Kidney (tissue), 14 donors: ENCODE data around the gene MINDY2. TPM values are rescaled to one million over a fixed set of nuclear protein-coding genes. Genes with fewer than 3 reads are reported as not detected.

Experiments
- DNase-seq, 5 donors: peaks; one replicate each; pipeline ENCODE4 v3.0.0-alpha.2; 2013 to 2020
- FAIRE-seq: peaks from 2 replicates; lab custom pipeline; 2012; peaks lifted over from hg19 to GRCh38; lab: Jason Lieb, UNC
- H3K27ac ChIP-seq, 2 donors: one replicate each; pipeline ENCODE4 v1.7.0; 2013; ENCODE audit warnings: low read depth in 2 of 2, low read length in 2 of 2, inconsistent platforms in 1 of 2
- H3K27me3 ChIP-seq: one replicate; pipeline ENCODE4 v1.7.1; 2013; ENCODE audit warnings: low read length, inconsistent platforms; ENCODE audit not compliant: control insufficient read depth, insufficient read depth
- H3K36me3 ChIP-seq, 3 donors: one replicate each; pipeline versions ENCODE4 v1.7.0 to v1.7.1; 2013; ENCODE audit warnings: low read length in 3 of 3, control low read depth in 1 of 3, inconsistent platforms in 1 of 3; ENCODE audit not compliant: insufficient read depth in 3 of 3, control insufficient read depth in 2 of 3
- H3K4me1 ChIP-seq, 3 donors: one replicate each; pipeline versions ENCODE4 v1.7.0 to v1.7.1; 2013; ENCODE audit warnings: low read length in 3 of 3, inconsistent platforms in 1 of 3, low read depth in 1 of 3; ENCODE audit not compliant: control insufficient read depth in 2 of 3, insufficient read depth in 2 of 3
- H3K4me3 ChIP-seq, 3 donors: one replicate each; pipeline versions ENCODE4 v1.7.0 to v1.8.1; 2013; ENCODE audit warnings: low read length in 3 of 3, control low read depth in 1 of 3, inconsistent platforms in 1 of 3
- H3K9ac ChIP-seq, 3 donors: one replicate each; pipeline versions ENCODE4 v1.7.0 to v1.7.1; 2013; ENCODE audit warnings: low read length in 3 of 3, control low read depth in 1 of 3, inconsistent platforms in 1 of 3
- H3K9me3 ChIP-seq, 3 donors: one replicate each; pipeline versions ENCODE4 v1.7.0 to v1.7.1; 2013; ENCODE audit warnings: low read length in 3 of 3, control low read depth in 1 of 3, inconsistent platforms in 1 of 3; ENCODE audit not compliant: control insufficient read depth in 2 of 3, insufficient read depth in 1 of 3
- intact Hi-C: fragments of 100-400 bp; cut with DNase I; formaldehyde crosslinking; loops from one replicate; pipeline ENCODE4 v1.11.1; 2022
- polyA plus RNA-seq: library from polyadenylated mRNA; stranded (reverse); fragments of 350-450 nt; fragmentation: Illumina TruSeq; extraction: RNeasy Lipid Tissue Mini Kit (QIAGEN cat#74804); gene quantifications from one replicate; pipeline ENCODE4 v1.2.3, GENCODE V29; 2014; ENCODE audit warnings: low read depth, low replicate concordance; ENCODE audit not compliant: insufficient read depth
- total RNA-seq: library from RNA; stranded (reverse); fragmentation: NEBNext Ultra II Directional; extraction: Animal tissue kit (Norgen Biotek cat#: 25700); gene quantifications from one replicate; pipeline ENCODE4 v1.2.1, GENCODE V29; 2021
- TF ChIP-seq, protein P1 (sequence below): IDR thresholded peaks from 3 replicates; pipeline ENCODE4 v1.5.1; 2012; ENCODE audit warnings: mild to moderate bottlenecking, moderate library complexity, borderline replicate concordance; ENCODE audit not compliant: insufficient read depth; ENCODE audit errors: extremely low read depth
- donor health status: control.
- donor health status: control.
- donor health status: control.
- donor health status: control.
- donor health status: control.
- donor health status: DM: yes; HTN: yes; CAD: no.
- donor health status: Normal renal cell carcinoma (clear cell type).

The MINDY2 gene
- total and polyA plus RNA-seq, 2 donors from 2014 or later: 5.1 to 31.7 TPM

GRCh38 chr15:58867926-58868325 lies 96.8 kb downstream of the MINDY2 start:
- no peak overlapping the region for H3K27ac ChIP-seq
- no peaks in the 10 kb centered on the region for H3K27me3 ChIP-seq
- no peaks in the 10 kb centered on the region for H3K36me3 ChIP-seq
- FAIRE-seq: no peak
- DNase-seq: no peak
- intact Hi-C loops: no loop called here
- TF ChIP-seq, protein P1, sequence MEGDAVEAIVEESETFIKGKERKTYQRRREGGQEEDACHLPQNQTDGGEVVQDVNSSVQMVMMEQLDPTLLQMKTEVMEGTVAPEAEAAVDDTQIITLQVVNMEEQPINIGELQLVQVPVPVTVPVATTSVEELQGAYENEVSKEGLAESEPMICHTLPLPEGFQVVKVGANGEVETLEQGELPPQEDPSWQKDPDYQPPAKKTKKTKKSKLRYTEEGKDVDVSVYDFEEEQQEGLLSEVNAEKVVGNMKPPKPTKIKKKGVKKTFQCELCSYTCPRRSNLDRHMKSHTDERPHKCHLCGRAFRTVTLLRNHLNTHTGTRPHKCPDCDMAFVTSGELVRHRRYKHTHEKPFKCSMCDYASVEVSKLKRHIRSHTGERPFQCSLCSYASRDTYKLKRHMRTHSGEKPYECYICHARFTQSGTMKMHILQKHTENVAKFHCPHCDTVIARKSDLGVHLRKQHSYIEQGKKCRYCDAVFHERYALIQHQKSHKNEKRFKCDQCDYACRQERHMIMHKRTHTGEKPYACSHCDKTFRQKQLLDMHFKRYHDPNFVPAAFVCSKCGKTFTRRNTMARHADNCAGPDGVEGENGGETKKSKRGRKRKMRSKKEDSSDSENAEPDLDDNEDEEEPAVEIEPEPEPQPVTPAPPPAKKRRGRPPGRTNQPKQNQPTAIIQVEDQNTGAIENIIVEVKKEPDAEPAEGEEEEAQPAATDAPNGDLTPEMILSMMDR: no peak
- peaks cover 0 to 4% (median 0%) of the 10 kb centered on the region in 3 donors for H3K4me1 ChIP-seq
- no peaks in the 10 kb centered on the region for H3K9me3 ChIP-seq
- H3K9ac ChIP-seq: no peak overlapping the region
- H3K4me3 ChIP-seq: no peak overlapping the region

DNA sequence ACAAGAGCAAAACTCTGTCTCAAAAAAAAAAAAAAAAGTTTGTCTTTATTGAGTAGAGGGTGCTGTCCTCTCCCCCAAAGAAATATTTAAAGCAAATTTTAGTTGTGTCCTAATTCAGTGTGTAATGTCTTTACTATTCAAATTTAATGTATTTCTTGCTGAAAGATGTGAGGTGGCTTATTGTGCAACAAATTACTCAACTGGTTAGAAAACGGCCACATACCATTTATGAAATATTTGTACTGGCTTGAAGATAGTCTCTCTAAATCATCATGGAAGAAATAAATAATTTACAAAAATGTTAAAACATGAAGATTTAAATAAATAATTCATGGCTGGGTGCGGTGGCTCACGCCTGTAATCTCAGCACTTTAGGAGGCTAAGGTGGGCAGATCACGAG lies 99.3 kb downstream of the MINDY2 start:
- FAIRE-seq (no peak), DNase-seq (no peak)
- no peaks in the 10 kb centered on the region for H3K9me3 ChIP-seq
- H3K27me3 ChIP-seq: no peaks in the 10 kb centered on the region
- no peak overlapping the region for H3K4me3 ChIP-seq
- intact Hi-C loops: no loop called here
- no peaks in the 10 kb centered on the region for H3K4me1 ChIP-seq
- no peaks in the 10 kb centered on the region for H3K36me3 ChIP-seq
- no peak overlapping the region for H3K9ac ChIP-seq
- H3K27ac ChIP-seq: no peak overlapping the region
- TF ChIP-seq, protein P1: no peak

DNA sequence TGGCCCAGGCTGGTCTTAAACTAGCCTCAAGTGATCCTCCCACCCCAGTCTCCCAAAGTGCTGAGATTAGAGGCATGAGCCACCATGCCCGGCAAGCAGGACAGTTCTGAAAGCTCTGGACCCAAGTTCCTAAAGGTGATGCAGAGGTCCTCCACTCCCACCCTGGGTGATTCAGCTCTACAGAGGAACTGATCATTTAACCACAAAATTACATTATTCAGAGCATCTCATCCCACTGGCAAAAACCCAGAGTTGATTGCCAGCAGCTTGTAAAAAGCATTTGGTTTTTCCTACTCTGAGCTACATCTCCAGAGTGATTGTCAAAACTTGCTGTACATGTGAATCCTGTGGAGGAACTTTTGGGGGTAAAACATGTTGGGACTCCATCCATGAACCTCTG lies 102.2 kb downstream of the MINDY2 start:
- Histone ChIP-seq H3K36me3 (peaks cover 0 to 5% (median 4%) of the 10 kb centered on the region in 3 donors), H3K27ac (no peak overlapping the region), H3K4me3 (no peak overlapping the region), H3K4me1 (no peaks in the 10 kb centered on the region), H3K27me3 (no peaks in the 10 kb centered on the region), H3K9me3 (no peaks in the 10 kb centered on the region), H3K9ac (no peak overlapping the region)
- FAIRE-seq (no peak), DNase-seq (no peak)
- TF ChIP-seq, protein P1: no peak
- intact Hi-C loops: no loop called here

GRCh38 chr15:58875343-58875742 lies 104.2 kb downstream of the MINDY2 start:
- peaks cover 0 to 25% (median 11%) of the 10 kb centered on the region in 3 donors for H3K36me3 ChIP-seq
- intact Hi-C loops: no loop called here
- no peak for FAIRE-seq
- no peak overlapping the region for H3K4me3 ChIP-seq
- no peaks in the 10 kb centered on the region for H3K27me3 ChIP-seq
- TF ChIP-seq, protein P1: no peak
- no peaks in the 10 kb centered on the region for H3K4me1 ChIP-seq
- no peaks in the 10 kb centered on the region for H3K9me3 ChIP-seq
- DNase-seq: no peak
- no peak overlapping the region for H3K9ac ChIP-seq
- H3K27ac ChIP-seq: no peak overlapping the region
